Trophoblast cell (in vitro differentiated cells and primary cell): ENCODE results near the gene URAD.
A peak's percentile ranks its signal among the peaks of the same experiment; 100 is the strongest.

Experiments used
- DNase-seq, 2 donors: peaks; one replicate each; pipeline ENCODE4 v3.0.0-alpha.2; 2016
- H2AFZ ChIP-seq: 2 replicates; pipeline ENCODE4 v1.6.1; 2013; ENCODE audit warnings: low read length, moderate library complexity, mild to moderate bottlenecking; ENCODE audit not compliant: insufficient read depth, poor library complexity
- H2AK5ac ChIP-seq: 2 replicates; pipeline ENCODE4 v1.6.1; 2013; ENCODE audit warnings: mild to moderate bottlenecking, low read length
- H2BK120ac ChIP-seq: 2 replicates; pipeline ENCODE4 v1.6.1; 2013; ENCODE audit warnings: low read length, mild to moderate bottlenecking, moderate library complexity; ENCODE audit not compliant: insufficient read depth, poor library complexity
- H2BK12ac ChIP-seq: 2 replicates; pipeline ENCODE4 v1.6.1; 2013; ENCODE audit warnings: mild to moderate bottlenecking, low read length, moderate library complexity
- H2BK5ac ChIP-seq: 2 replicates; pipeline ENCODE4 v1.6.1; 2013; ENCODE audit warnings: low read length, low read depth, moderate library complexity, mild to moderate bottlenecking; ENCODE audit not compliant: poor library complexity
- H3K14ac ChIP-seq: 2 replicates; pipeline ENCODE4 v1.6.1; 2013; ENCODE audit warnings: mild to moderate bottlenecking, low read length
- H3K18ac ChIP-seq: 2 replicates; pipeline ENCODE4 v1.6.1; 2013; ENCODE audit warnings: mild to moderate bottlenecking, low read length
- H3K23ac ChIP-seq: 2 replicates; pipeline ENCODE4 v1.6.1; 2013; ENCODE audit warnings: low read length
- H3K27ac ChIP-seq: 2 replicates; pipeline ENCODE4 v1.5.1; 2013; ENCODE audit warnings: low read depth, mild to moderate bottlenecking, inconsistent platforms, low read length, moderate library complexity
- H3K27me3 ChIP-seq: 2 replicates; pipeline ENCODE4 v1.6.1; 2013; ENCODE audit warnings: inconsistent platforms, mild to moderate bottlenecking, low read length, moderate library complexity; ENCODE audit not compliant: insufficient read depth
- H3K36me3 ChIP-seq, 2 experiments: 1 replicate in 1 of 2; 2 replicates in 1 of 2; pipeline ENCODE4 v1.6.1; 2013; ENCODE audit warnings: low read length in 2 of 2, mild to moderate bottlenecking in 2 of 2, moderate library complexity in 1 of 2; ENCODE audit not compliant: insufficient read depth in 2 of 2, control insufficient read depth in 1 of 2
- H3K4ac ChIP-seq: 2 replicates; pipeline ENCODE4 v1.6.1; 2013; ENCODE audit warnings: low read depth, mild to moderate bottlenecking, low read length, moderate library complexity
- H3K4me1 ChIP-seq, 2 experiments: 1 replicate in 1 of 2; 2 replicates in 1 of 2; pipeline ENCODE4 v1.6.1; 2013; ENCODE audit warnings: low read length in 2 of 2, mild to moderate bottlenecking in 2 of 2, moderate library complexity in 1 of 2; ENCODE audit not compliant: insufficient read depth in 2 of 2, control insufficient read depth in 1 of 2
- H3K4me2 ChIP-seq: 2 replicates; pipeline ENCODE4 v1.6.1; 2013; ENCODE audit warnings: inconsistent platforms, mild to moderate bottlenecking, low read length, moderate library complexity
- H3K4me3 ChIP-seq: 2 replicates; pipeline ENCODE4 v1.5.1; 2013; ENCODE audit warnings: mild to moderate bottlenecking, low read depth, low read length, inconsistent platforms
- H3K79me1 ChIP-seq: one replicate; pipeline ENCODE4 v1.6.1; 2013; ENCODE audit warnings: low read length
- H3K79me2 ChIP-seq: 2 replicates; pipeline ENCODE4 v1.6.1; 2013; ENCODE audit warnings: low read length, mild to moderate bottlenecking; ENCODE audit not compliant: control insufficient read depth, insufficient read depth, poor library complexity
- H3K9ac ChIP-seq: 2 replicates; pipeline ENCODE4 v1.6.1; 2013; ENCODE audit warnings: mild to moderate bottlenecking, low read length
- H3K9me3 ChIP-seq: 2 replicates; pipeline ENCODE4 v1.6.1; 2013; ENCODE audit warnings: low read depth, mild to moderate bottlenecking, control low read depth, inconsistent platforms, low read length; ENCODE audit not compliant: insufficient read depth
- H4K12ac ChIP-seq: 2 replicates; pipeline ENCODE4 v1.6.1; 2013; ENCODE audit warnings: low read depth, mild to moderate bottlenecking, low read length, moderate library complexity
- H4K8ac ChIP-seq: 2 replicates; pipeline ENCODE4 v1.6.1; 2013; ENCODE audit warnings: low read depth, mild to moderate bottlenecking, low read length, moderate library complexity
- H4K91ac ChIP-seq: one replicate; pipeline ENCODE4 v1.6.1; 2013; ENCODE audit warnings: low read depth, mild to moderate bottlenecking, low read length, moderate library complexity
- WGBS: extraction: QIAGEN DNeasy Blood & Tissue Kit; methylation state at CpG from one replicate; pipeline ENCODE4 v1.1.7; 2013; ENCODE audit warnings: missing lambda C conversion rate; ENCODE audit not compliant: insufficient read length, insufficient coverage; ENCODE audit errors: extremely low coverage; 5-methylcytosine and 5-hydroxymethylcytosine counted together

Gene URAD

DNA sequence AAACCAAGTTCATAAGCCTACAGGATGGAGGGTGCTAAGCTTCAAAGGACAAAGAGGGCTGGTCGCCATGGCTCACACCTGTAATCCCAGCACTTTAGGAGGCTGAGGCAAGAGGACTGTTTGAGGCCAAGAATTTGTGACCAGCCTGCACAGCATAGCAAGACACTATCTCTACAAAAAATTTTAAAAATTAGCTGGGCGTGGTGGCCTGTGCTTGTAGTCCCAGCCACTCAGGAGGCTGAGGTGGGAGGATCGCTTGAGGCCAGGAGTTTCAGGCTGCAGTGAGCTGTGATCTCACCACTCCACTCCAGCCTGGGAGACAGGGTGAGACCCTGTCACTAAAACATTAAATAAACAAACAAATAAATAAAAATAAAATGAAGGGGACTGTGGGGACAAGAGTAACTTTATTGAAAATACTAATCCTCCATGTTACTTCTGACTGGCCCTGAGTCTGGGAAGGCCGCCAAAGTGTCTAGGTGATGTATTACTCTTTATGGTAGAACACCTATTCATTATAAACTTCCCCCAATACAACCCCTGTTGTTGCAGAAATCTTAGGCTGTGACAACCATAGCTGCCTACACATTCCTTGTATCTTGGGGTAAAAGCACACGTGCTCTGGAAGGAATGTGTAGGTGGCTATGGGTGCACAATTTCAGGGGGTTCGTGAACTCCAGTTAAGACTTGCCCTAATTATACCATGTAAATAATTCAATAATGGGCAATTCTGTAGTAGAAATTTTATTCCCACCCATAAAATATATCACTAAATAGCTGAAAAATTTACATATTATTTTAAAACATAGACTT, 14.6 kb upstream of the URAD start:
- H2BK120ac ChIP-seq: no peak overlapping the region
- H3K4me1 ChIP-seq: peaks cover 0 to 2% of the 10 kb centered on the region in 2 experiments
- H3K4me3 ChIP-seq: no peak overlapping the region
- H3K27ac ChIP-seq: no peak overlapping the region
- H4K12ac ChIP-seq: no peak overlapping the region
- WGBS: no CpG with 5 or more reads among the region's 6 CpGs
- no peaks in the 10 kb centered on the region for H3K9me3 ChIP-seq
- H3K79me2 ChIP-seq: no peaks in the 10 kb centered on the region
- H3K9ac ChIP-seq: no peak overlapping the region
- no peak overlapping the region for H2BK12ac ChIP-seq
- no peak overlapping the region for H4K91ac ChIP-seq
- H3K14ac ChIP-seq: no peak overlapping the region
- H3K23ac ChIP-seq: no peak overlapping the region
- no peak overlapping the region for H2AFZ ChIP-seq
- no peak overlapping the region for H3K18ac ChIP-seq
- no peak overlapping the region for H2BK5ac ChIP-seq
- no peak overlapping the region for H2AK5ac ChIP-seq
- no peak overlapping the region for H4K8ac ChIP-seq
- H3K79me1 ChIP-seq: no peaks in the 10 kb centered on the region
- no peaks in the 10 kb centered on the region for H3K36me3 ChIP-seq
- DNase-seq: peak; percentile 80 to 91
- H3K27me3 ChIP-seq: no peaks in the 10 kb centered on the region
- H3K4me2 ChIP-seq: no peak overlapping the region
- no peak overlapping the region for H3K4ac ChIP-seq

DNA sequence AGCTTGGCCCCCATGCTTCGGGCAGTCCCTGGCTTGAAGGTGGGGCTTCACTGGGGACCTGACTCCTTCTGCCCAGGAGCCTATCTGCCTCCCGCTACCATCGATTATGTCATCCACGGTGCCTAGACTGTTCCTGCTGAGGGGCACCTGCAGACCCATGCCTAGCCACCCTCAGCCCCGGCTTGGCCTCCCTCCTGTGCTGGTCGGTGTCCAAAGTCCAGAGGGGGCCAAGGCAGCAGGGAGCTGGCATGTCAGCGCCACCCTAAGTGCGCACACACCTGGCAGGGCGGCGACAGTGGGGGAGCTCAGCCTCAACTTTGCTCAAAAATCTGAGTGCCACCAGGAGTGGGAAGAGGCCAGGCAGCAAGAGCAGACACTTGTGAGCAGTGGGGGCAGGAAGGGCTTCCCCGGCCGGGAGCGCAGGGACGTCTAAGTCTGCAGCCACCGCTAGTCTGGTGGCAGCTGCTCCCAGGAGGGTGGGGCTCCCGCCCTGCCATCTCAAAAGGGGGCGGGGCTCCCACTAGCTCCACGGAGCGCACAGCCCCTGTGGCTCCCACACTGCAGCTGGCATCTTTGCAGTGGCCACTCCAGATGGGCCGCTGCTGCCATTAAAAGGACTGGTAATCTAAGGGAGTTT, 13.5 kb upstream of the URAD start:
- H3K79me2 ChIP-seq: no peaks in the 10 kb centered on the region
- H3K4ac ChIP-seq: no peak overlapping the region
- no peak overlapping the region for H2BK120ac ChIP-seq
- H3K27me3 ChIP-seq: no peaks in the 10 kb centered on the region
- H3K9ac ChIP-seq: no peak overlapping the region
- no peak overlapping the region for H3K4me3 ChIP-seq
- H4K12ac ChIP-seq: no peak overlapping the region
- no peaks in the 10 kb centered on the region for H3K79me1 ChIP-seq
- peaks cover 0 to 2% of the 10 kb centered on the region in 2 experiments for H3K4me1 ChIP-seq
- no peak overlapping the region for H3K14ac ChIP-seq
- no peak overlapping the region for H4K8ac ChIP-seq
- H3K36me3 ChIP-seq: no peaks in the 10 kb centered on the region
- H2AK5ac ChIP-seq: no peak overlapping the region
- no peak for DNase-seq
- H3K27ac ChIP-seq: no peak overlapping the region
- no peak overlapping the region for H2AFZ ChIP-seq
- no peak overlapping the region for H2BK5ac ChIP-seq
- H4K91ac ChIP-seq: no peak overlapping the region
- H3K9me3 ChIP-seq: no peaks in the 10 kb centered on the region
- H3K23ac ChIP-seq: no peak overlapping the region
- no CpG with 5 or more reads among the region's 20 CpGs for WGBS
- H3K4me2 ChIP-seq: no peak overlapping the region
- no peak overlapping the region for H3K18ac ChIP-seq
- no peak overlapping the region for H2BK12ac ChIP-seq

DNA sequence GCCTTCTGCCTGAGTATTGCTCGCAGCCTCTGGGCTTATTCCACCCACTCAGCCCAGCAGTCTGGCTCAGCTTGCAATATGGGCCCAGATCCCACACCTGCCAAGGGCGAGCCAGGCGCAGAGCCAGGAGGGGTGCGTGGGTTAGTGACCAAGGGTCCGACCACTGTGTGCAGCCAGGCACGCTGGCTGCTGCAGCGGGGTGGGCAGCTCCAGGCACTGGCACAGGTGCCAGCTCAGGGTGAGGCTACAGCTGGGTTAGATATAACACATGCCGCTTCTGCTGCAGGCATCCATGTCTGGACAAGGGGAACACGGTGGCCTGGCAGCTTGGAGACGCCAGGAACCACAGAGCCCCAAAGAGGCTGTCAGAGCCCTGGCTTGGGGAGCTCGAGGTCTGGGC, 12.6 kb upstream of the URAD start:
- no peak overlapping the region for H3K23ac ChIP-seq
- H3K4me2 ChIP-seq: no peak overlapping the region
- no peak overlapping the region for H3K4ac ChIP-seq
- WGBS: no CpG with 5 or more reads among the region's 11 CpGs
- H3K79me2 ChIP-seq: no peaks in the 10 kb centered on the region
- no peak overlapping the region for H2AK5ac ChIP-seq
- H3K4me3 ChIP-seq: no peak overlapping the region
- no peak overlapping the region for H2AFZ ChIP-seq
- H3K9me3 ChIP-seq: no peaks in the 10 kb centered on the region
- H2BK5ac ChIP-seq: no peak overlapping the region
- no peak overlapping the region for H4K8ac ChIP-seq
- H3K14ac ChIP-seq: no peak overlapping the region
- H3K27me3 ChIP-seq: no peaks in the 10 kb centered on the region
- H3K79me1 ChIP-seq: no peaks in the 10 kb centered on the region
- no peak overlapping the region for H3K9ac ChIP-seq
- H4K91ac ChIP-seq: no peak overlapping the region
- no peak overlapping the region for H3K27ac ChIP-seq
- H4K12ac ChIP-seq: no peak overlapping the region
- no peak overlapping the region for H2BK120ac ChIP-seq
- no peak overlapping the region for H3K18ac ChIP-seq
- H3K4me1 ChIP-seq: peaks cover 0 to 2% of the 10 kb centered on the region in 2 experiments
- H3K36me3 ChIP-seq: no peaks in the 10 kb centered on the region
- DNase-seq: no peak
- no peak overlapping the region for H2BK12ac ChIP-seq

DNA sequence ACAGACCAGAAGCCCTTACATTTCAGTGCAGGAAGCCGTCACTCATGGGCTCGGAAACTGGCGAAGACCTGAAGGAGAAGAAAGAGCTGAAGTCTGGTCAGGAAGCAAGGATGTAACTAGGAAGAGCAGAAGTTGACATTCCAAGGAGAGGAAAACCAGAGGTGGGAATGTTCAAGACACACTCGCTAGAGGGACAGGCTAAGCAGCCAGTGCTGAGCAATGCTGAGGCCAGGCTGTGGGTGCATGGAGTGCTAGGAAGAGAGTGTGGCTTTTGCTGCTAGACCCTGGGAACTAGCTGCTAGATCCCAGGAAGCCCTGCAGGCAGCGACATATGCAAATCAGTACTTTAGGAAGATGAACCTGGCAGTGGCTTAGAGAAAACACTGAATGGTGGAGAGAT, 12.1 kb upstream of the URAD start:
- no peak overlapping the region for H2AFZ ChIP-seq
- H2AK5ac ChIP-seq: no peak overlapping the region
- no peak overlapping the region for H3K9ac ChIP-seq
- H3K4me1 ChIP-seq: peaks cover 0 to 2% of the 10 kb centered on the region in 2 experiments
- H2BK120ac ChIP-seq: no peak overlapping the region
- no peak overlapping the region for H3K18ac ChIP-seq
- no peak overlapping the region for H4K91ac ChIP-seq
- H3K4ac ChIP-seq: no peak overlapping the region
- H3K36me3 ChIP-seq: no peaks in the 10 kb centered on the region
- H3K79me1 ChIP-seq: no peaks in the 10 kb centered on the region
- no peak overlapping the region for H3K14ac ChIP-seq
- H3K4me3 ChIP-seq: no peak overlapping the region
- no peaks in the 10 kb centered on the region for H3K79me2 ChIP-seq
- H3K27ac ChIP-seq: no peak overlapping the region
- H3K4me2 ChIP-seq: no peak overlapping the region
- DNase-seq: no peak
- H2BK12ac ChIP-seq: no peak overlapping the region
- no peak overlapping the region for H2BK5ac ChIP-seq
- no peak overlapping the region for H3K23ac ChIP-seq
- no peak overlapping the region for H4K8ac ChIP-seq
- H3K9me3 ChIP-seq: no peaks in the 10 kb centered on the region
- WGBS: no CpG with 5 or more reads among the region's 5 CpGs
- H4K12ac ChIP-seq: no peak overlapping the region
- no peaks in the 10 kb centered on the region for H3K27me3 ChIP-seq
